ENCODE data around the gene TMEM242.
"Not testable (repeated sequence)": the region's sequence is repeated elsewhere in the genome, so short reads cannot be mapped to it uniquely, and the experiment has no call there.

Gene TMEM242

DNA sequence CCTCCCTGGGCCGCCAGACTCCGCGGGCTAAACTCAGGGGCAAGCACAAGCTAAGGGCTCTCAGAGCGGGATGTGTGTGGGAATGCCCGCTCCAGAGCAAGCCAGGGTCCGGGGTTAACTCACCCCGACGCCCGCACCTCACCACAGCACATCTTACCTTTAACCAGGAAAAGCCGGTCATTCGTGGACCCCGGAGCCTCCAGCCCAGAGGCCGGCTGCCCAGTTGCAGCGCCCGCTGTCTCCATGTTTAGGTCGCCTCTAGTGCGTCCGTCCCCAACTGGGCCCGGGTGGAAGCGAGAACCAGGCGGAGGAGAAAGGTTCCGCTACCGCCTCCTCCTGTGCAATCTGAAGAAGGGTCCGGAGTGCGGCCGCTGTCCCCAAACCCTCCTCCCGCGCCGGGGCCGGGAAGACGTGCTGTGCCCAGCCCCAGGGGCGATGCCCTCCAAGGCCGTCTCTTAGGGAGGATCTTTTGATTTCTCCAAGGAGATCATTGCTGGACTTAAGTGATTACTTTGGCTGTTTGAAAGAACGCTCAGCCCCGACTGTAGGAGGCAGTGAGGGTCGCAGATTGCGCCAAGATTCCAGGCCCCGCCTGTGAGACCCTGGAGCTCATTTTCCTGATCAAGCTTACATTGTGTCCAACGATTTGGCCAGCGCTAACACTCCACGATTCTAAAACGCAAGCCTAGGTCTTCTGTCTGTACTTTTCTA, at the start of gene TMEM242:
Gene TMEM242 (minus strand): TSS at position 265 of the 711 bp plus-strand sequence. CDS start 20 bp downstream, at position 245.
- no peak for DNase-seq

- no peak for DNase-seq
These were observed 49.4 kb upstream of the TMEM242 start for GRCh38 chr6:157372501-157373280.

DNA sequence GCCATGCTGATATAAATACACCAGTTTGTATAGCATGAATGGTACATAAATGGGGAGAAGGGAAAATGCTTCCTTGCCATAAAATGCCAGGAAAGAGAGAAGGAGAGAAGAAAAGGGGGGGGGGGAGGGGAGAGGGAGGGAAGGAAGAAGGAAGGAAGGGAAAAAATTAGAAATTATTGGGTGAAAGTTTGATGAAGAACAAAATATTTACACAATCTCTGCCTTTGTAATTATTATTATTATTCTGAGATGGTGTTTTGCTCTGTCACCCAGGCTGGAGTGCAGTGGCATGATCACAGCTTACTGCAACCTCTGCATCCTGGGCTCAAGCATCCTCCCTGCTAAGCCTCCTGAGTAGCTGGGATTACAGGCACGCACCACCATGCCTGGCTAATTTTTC, 47.4 kb upstream of the TMEM242 start:
- no peak for DNase-seq

DNA sequence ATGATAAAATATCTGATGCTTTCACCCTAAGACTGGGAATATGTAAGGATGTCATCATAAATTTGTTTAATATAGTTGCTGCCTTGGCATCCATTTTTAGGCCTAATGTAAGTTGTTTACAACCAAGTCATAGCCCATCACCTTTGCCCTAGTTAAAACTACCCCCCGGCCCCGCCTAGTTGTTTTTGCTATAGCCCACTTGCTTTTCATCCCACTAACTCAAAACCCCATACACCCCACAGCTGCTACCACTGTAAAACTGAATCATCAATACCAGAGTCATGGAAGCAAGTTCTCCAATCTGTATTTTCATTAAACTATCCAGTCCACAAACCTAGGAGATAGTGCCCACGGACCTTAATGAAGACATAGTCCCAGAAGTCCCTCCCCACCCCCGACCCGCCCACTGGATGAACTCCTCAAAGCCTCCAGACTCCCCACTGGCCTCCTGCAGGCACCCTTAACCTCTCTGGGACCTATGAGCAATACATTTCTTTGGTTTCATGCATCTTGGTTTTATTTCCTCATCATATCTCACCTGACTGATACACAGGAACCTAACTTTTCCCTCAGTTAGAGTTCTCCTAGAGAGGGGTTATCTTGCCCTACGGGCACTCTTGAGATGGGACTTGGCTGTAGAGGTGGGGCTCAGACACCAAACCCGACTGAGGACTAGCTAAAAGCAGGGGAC, 45.2 kb upstream of the TMEM242 start:
- no peak for DNase-seq

GRCh38 chr6:157366648-157367047, 43.3 kb upstream of the TMEM242 start:
- DNase-seq = no peak

DNA sequence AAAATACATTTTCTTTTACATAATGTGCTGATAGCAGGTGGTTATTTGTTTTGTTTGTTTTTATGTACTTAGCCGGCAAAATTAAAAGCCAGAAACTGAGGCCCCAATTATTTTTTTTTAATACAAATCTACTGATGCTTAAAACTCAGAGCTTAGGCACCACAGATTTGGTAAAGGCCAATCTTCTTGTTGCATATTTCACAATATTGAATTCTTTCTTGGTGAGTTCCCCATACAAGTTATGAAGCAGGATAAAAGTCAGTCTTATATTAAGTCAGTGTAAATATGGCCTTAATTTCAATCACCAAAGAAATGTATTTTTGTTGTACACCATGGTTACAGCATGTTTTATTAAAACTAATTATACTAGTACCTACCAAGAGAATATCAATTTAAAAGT, 41.4 kb upstream of the TMEM242 start:
- no peak for DNase-seq

DNA sequence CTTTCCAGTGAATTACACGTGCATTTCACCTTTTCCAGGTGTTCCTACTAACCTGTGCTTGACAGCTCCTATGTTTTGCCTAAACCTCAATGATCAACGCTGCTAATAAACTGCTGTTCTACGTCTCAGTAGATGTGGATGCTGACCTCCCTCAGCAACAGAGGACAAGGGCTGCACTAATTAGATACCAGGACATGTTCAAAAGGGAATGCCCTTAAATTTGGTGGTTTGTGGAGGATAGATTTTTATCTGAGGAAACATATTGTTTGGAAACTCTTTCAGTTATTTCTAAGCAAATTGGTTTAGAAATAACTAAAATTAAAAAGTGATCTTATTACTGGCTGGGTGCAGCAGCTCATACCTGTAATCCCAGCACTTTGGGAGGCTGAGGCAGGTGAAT, 38.6 kb upstream of the TMEM242 start:
- DNase-seq = no peak

- DNase-seq = no peak
These were observed 35.0 kb upstream of the TMEM242 start for GRCh38 chr6:157358287-157358686.

DNA sequence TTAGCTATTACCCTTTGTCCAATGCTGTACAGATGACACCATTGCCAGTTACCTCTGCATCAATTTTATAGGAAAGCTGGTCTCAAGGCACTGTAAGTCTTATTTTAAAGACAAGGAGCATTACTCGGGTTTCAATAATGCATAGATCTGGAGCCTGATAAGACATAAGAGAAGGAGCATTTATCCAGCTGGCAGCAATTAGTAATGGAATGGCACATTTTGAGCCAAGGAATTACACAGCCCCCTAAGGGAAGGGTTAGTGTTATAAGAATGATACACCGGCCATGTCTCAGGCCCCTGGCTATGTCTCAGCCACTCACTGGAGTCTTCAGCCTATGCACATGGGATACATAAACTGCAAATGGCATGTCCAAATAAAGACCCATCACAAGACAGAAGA, 23.1 kb upstream of the TMEM242 start:
- no peak for DNase-seq

DNA sequence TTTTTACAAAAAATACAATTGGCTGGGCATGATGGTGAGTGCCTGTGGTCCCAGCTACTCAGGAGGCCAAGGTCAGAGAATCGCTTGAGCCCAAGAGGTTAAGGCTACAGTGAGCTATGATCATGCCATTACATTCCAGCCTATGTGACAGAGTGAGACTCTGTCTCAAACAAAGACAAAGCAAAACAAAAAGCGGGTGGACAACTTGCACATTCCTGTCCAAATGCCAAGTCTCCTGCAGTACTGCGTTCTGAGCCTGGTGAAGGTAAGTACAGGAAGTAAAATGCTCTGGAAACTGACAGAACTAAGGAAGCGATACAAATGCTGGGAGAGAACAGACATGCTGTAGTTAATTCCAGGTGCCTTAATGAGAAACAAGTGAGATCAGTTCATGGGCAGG, 20.4 kb upstream of the TMEM242 start:
- no peak for DNase-seq

DNA sequence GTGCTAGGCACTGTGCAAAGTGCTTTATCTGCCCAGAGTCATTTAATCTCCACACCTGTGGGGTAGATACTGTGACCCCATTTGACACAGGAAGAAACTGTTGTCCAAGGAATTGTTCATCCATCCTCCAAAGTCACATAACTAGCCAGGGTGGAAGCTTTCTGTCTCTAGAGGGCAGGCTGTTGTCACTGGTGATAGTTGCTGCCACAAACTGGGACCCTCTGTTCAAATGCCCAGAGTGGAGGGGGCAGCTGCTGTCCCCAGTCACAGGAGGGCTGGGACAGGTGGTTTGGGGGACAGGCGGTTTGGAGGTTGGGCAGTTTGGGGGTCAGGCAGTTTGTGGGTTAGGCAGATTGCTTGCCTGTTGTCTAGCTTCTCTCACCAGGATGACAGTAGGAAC, 16.1 kb upstream of the TMEM242 start:
- no peak for DNase-seq

- no peak for DNase-seq
These were observed 14.4 kb upstream of the TMEM242 start for GRCh38 chr6:157337751-157338150.

DNA sequence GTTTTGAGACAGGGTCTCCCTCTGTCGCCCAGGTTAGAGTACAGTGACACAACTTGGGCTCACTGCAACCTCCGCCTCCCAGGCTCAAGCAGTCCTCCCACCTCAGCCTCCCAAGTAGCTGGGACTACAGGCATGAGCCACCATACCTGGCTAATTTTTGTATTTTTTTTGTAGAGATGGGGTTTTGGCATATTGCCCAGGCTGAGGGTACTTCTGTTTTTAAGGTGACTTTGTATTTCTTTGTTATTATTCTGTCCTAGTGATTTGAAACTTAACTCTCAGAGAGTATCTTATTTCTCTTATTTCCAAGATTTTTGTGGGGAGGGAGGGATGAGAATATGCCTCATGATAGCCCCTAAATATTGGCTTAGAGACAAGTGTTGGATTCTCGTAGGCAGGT, 14.0 kb upstream of the TMEM242 start:
- DNase-seq = not testable (repeated sequence)

GRCh38 chr6:157335829-157336228, 12.5 kb upstream of the TMEM242 start:
- no peak for DNase-seq

- DNase-seq = no peak
These were observed 10.6 kb upstream of the TMEM242 start for GRCh38 chr6:157333956-157334355.

GRCh38 chr6:157333537-157333936, 10.2 kb upstream of the TMEM242 start:
- DNase-seq = no peak

- DNase-seq = no peak
These were observed 9.5 kb upstream of the TMEM242 start for GRCh38 chr6:157332813-157333212.

DNA sequence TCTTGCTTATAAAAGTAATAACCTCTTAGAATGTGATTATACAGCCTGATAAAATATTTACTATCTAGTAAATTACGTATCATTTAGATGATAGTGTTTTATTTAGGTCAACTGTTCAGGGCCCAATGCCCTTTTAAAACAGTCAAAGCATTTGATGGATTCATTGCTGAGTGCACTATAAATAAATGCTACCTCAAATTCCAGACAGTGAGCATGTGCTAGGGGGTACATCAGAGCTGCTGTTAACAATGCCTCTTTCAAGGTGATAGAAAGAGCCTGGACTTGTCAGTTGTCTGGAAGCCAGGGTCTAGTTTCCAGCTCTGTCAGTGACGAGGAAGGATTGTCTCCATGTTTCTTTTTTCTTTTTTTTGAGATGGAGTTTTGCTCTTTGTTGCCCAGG, 7.5 kb upstream of the TMEM242 start:
- DNase-seq = no peak

GRCh38 chr6:157329829-157330228, 6.5 kb upstream of the TMEM242 start:
- DNase-seq = no peak

DNA sequence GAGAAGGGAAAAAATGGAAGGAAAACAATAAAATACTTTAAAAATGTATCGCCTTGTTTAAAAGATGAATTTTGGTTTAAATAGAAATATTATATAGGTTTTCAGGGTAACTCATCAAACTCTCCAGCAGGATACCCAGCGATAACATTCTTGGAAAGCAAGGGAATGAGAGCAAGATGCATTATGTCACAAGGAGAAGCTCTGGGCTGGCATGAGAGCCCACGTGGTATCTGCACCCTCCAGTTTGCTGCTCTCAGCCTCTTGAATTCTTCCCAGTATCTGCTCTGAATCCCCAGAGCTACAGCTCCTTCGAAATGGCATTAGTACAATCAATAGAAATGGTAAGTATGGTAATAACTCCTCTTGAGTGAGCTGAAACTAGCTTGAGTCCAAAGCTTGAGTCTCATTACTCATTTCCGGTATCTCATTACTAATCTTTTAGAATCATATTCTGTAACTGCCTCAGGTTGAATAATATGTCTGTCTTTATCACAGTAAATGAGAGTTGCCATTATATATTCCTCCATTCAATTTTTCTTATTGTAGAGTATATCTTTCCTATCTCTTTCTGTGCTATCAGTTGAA, 4.9 kb upstream of the TMEM242 start:
- no peak for DNase-seq

GRCh38 chr6:157326979-157327378, 3.7 kb upstream of the TMEM242 start:
- no peak for DNase-seq

DNA sequence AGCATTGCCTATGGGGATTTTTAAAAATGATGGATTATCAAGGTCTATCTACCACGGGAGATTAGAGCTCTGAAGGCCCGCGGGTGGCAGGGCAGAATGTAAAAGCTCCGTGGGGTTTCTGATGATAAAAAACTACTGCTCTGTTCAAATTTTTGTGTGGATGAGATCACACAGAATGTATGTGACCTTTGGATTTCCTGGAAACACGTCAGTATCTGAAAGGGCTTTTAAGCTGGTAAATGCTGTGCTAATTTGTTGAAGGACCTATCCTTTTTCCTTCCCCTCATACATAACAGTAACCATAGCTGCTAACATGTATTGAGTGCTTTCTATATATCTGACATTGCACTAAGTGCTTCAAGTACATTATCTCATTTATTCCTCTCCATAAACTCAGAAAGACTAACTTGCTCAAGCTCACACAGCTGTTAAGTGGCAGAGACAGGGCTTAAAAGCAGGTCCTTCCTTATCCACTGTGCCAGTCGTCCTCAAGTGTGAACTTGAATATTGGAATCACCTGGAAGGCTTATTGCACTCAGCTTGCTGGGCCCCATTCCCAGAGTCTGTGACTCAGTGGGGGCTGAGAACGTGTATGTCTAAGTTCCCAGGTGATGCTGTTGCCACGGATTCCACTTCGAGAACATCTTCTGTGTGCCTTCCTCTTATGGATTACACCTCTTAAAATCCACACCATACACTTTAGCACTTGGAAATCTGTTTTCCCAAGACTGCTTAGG, 1.9 kb upstream of the TMEM242 start:
- no peak for DNase-seq

- DNase-seq = no peak
These were observed 614 bp upstream of the TMEM242 start for GRCh38 chr6:157323966-157324300.
